Activated CD8-positive, alpha-beta memory T cell treated with anti-CD3 and anti-CD28 coated beads, Interleukin-2, amount 10 ng/mL, durations not matched to agents 7 days and 5 days (primary cell): ENCODE results near the gene ARSJ. TPM values are rescaled to one million over a fixed set of nuclear protein-coding genes. Genes with fewer than 3 reads are reported as not detected.

Experiments
- ATAC-seq: fragments of 150-1000 bp; cut with Tn5 transposase; one replicate; pipeline ENCODE4 v1.10.0; 2021; ENCODE audit warnings: moderate library complexity
- CTCF ChIA-PET: fragments of 350-600 bp; sonication (Branson Sonifier 250); formaldehyde crosslinking; loops from one replicate; lab custom pipeline; 2021; ENCODE audit warnings: antibody characterized with exemption; lab: Charles Lee
- DNase-seq: peaks from one replicate; pipeline ENCODE4 v3.0.0-alpha.2; 2020
- H3K27ac Mint-ChIP-seq: one replicate; pipeline ENCODE4 v1.8.0; 2021; ENCODE audit warnings: mild to moderate bottlenecking, mixed read lengths
- H3K27me3 Mint-ChIP-seq: one replicate; pipeline ENCODE4 v1.8.0; 2021; ENCODE audit warnings: mixed read lengths
- H3K36me3 Mint-ChIP-seq: one replicate; pipeline ENCODE4 v1.8.0; 2021; ENCODE audit warnings: mild to moderate bottlenecking, mixed read lengths
- H3K4me1 Mint-ChIP-seq: one replicate; pipeline ENCODE4 v1.8.0; 2021; ENCODE audit warnings: mixed read lengths
- H3K4me3 Mint-ChIP-seq: one replicate; pipeline ENCODE4 v1.8.0; 2021; ENCODE audit warnings: mild to moderate bottlenecking, moderate library complexity, mixed read lengths
- H3K9me3 Mint-ChIP-seq: one replicate; pipeline ENCODE4 v1.8.0; 2022; ENCODE audit warnings: low read depth, mixed read lengths
- total RNA-seq, 2 experiments: library from RNA; stranded (reverse); gene quantifications; one replicate each; pipeline ENCODE4 v1.2.3, GENCODE V29; 2021

The ARSJ gene
- total RNA-seq, 2 experiments from 2014 or later = not detected

GRCh38 chr4:113978105-113978504, 1.3 kb downstream of the ARSJ start:
- peaks cover 65% of the 10 kb centered on the region for H3K27me3 Mint-ChIP-seq
- H3K27ac Mint-ChIP-seq = no peak overlapping the region
- H3K9me3 Mint-ChIP-seq = peaks cover 2% of the 10 kb centered on the region
- CTCF ChIA-PET = no interaction called here
- peaks cover 10% of the 10 kb centered on the region for H3K4me1 Mint-ChIP-seq
- no peak overlapping the region for H3K4me3 Mint-ChIP-seq
- no peak for ATAC-seq
- H3K36me3 Mint-ChIP-seq = no peaks in the 10 kb centered on the region
- DNase-seq = no peak

- no peak overlapping the region for H3K4me3 Mint-ChIP-seq
- no peaks in the 10 kb centered on the region for H3K36me3 Mint-ChIP-seq
- no peak overlapping the region for H3K27ac Mint-ChIP-seq
- ATAC-seq (no peak), DNase-seq (no peak)
- peaks cover 66% of the 10 kb centered on the region for H3K27me3 Mint-ChIP-seq
- H3K4me1 Mint-ChIP-seq = peaks cover 10% of the 10 kb centered on the region
- CTCF ChIA-PET = no interaction called here
- peaks cover 2% of the 10 kb centered on the region for H3K9me3 Mint-ChIP-seq
These were observed 2.0 kb downstream of the ARSJ start for GRCh38 chr4:113977526-113977855.

GRCh38 chr4:113976741-113977525, 2.5 kb downstream of the ARSJ start:
- H3K36me3 Mint-ChIP-seq = no peaks in the 10 kb centered on the region
- no peak overlapping the region for H3K4me3 Mint-ChIP-seq
- no peak overlapping the region for H3K27ac Mint-ChIP-seq
- DNase-seq = no peak
- peaks cover 64% of the 10 kb centered on the region for H3K27me3 Mint-ChIP-seq
- CTCF ChIA-PET = no interaction called here
- peaks cover 2% of the 10 kb centered on the region for H3K9me3 Mint-ChIP-seq
- H3K4me1 Mint-ChIP-seq = peaks cover 10% of the 10 kb centered on the region
- ATAC-seq = no peak

GRCh38 chr4:113975578-113975977, 3.9 kb downstream of the ARSJ start:
- CTCF ChIA-PET = no interaction called here

GRCh38 chr4:113974467-113974866, 5.0 kb downstream of the ARSJ start:
- no peak for DNase-seq
- Mint-ChIP-seq H3K27ac (no peak overlapping the region), H3K27me3 (peaks cover 44% of the 10 kb centered on the region), H3K4me1 (peaks cover under 1% of the 10 kb centered on the region), H3K9me3 (peaks cover 2% of the 10 kb centered on the region), H3K4me3 (no peak overlapping the region), H3K36me3 (no peaks in the 10 kb centered on the region)
- ATAC-seq = no peak
- CTCF ChIA-PET = no interaction called here

More at GRCh38 chr4:113975578-113975977, 3.9 kb downstream of the ARSJ start:
- Mint-ChIP-seq H3K4me1 (peaks cover 10% of the 10 kb centered on the region), H3K36me3 (no peaks in the 10 kb centered on the region), H3K9me3 (peaks cover 2% of the 10 kb centered on the region), H3K27ac (no peak overlapping the region), H3K4me3 (no peak overlapping the region), H3K27me3 (peaks cover 53% of the 10 kb centered on the region)
- ATAC-seq = no peak
- no peak for DNase-seq

GRCh38 chr4:113973345-113973744, 6.1 kb downstream of the ARSJ start:
- CTCF ChIA-PET = no interaction called here
- Mint-ChIP-seq H3K27me3 (peaks cover 33% of the 10 kb centered on the region), H3K27ac (no peak overlapping the region), H3K4me1 (no peaks in the 10 kb centered on the region), H3K9me3 (peaks cover 2% of the 10 kb centered on the region), H3K4me3 (no peak overlapping the region), H3K36me3 (no peaks in the 10 kb centered on the region)
- DNase-seq (no peak), ATAC-seq (no peak)

- Mint-ChIP-seq H3K9me3 (peaks cover 2% of the 10 kb centered on the region), H3K4me3 (no peak overlapping the region), H3K36me3 (no peaks in the 10 kb centered on the region), H3K4me1 (no peaks in the 10 kb centered on the region), H3K27ac (no peak overlapping the region), H3K27me3 (peaks cover 27% of the 10 kb centered on the region)
- DNase-seq (no peak), ATAC-seq (no peak)
- CTCF ChIA-PET = no interaction called here
These were observed 6.7 kb downstream of the ARSJ start for GRCh38 chr4:113972781-113973180.

GRCh38 chr4:113971706-113972360, 7.6 kb downstream of the ARSJ start:
- Mint-ChIP-seq H3K4me1 (no peaks in the 10 kb centered on the region), H3K4me3 (no peak overlapping the region), H3K27ac (no peak overlapping the region), H3K27me3 (peaks cover 18% of the 10 kb centered on the region), H3K36me3 (no peaks in the 10 kb centered on the region), H3K9me3 (peaks cover 2% of the 10 kb centered on the region)
- CTCF ChIA-PET = no interaction called here
- no peak for ATAC-seq
- no peak for DNase-seq

GRCh38 chr4:113969709-113970334, 9.6 kb downstream of the ARSJ start:
- Mint-ChIP-seq H3K27ac (no peak overlapping the region), H3K9me3 (peaks cover 2% of the 10 kb centered on the region), H3K4me3 (no peak overlapping the region), H3K36me3 (no peaks in the 10 kb centered on the region), H3K4me1 (no peaks in the 10 kb centered on the region), H3K27me3 (peaks cover 13% of the 10 kb centered on the region)
- CTCF ChIA-PET = no interaction called here
- ATAC-seq (no peak), DNase-seq (no peak)

GRCh38 chr4:113968473-113968872, 11.0 kb downstream of the ARSJ start:
- CTCF ChIA-PET = no interaction called here

GRCh38 chr4:113967687-113968086, 11.8 kb downstream of the ARSJ start:
- DNase-seq (no peak), ATAC-seq (no peak)
- Mint-ChIP-seq H3K4me3 (no peak overlapping the region), H3K9me3 (peaks cover 5% of the 10 kb centered on the region), H3K4me1 (no peaks in the 10 kb centered on the region), H3K27me3 (peaks cover 7% of the 10 kb centered on the region), H3K36me3 (peaks cover 4% of the 10 kb centered on the region), H3K27ac (no peak overlapping the region)
- CTCF ChIA-PET = interaction anchor here (0.6 to 1.0 kb wide), 2 partner anchors 17 to 570 kb away, joined by 3 read pairs; no protein-coding TSS in a partner anchor

More at GRCh38 chr4:113968473-113968872, 11.0 kb downstream of the ARSJ start:
- no peak overlapping the region for H3K4me3 Mint-ChIP-seq
- no peaks in the 10 kb centered on the region for H3K9me3 Mint-ChIP-seq
- no peaks in the 10 kb centered on the region for H3K4me1 Mint-ChIP-seq
- no peaks in the 10 kb centered on the region for H3K36me3 Mint-ChIP-seq
- ATAC-seq = no peak
- H3K27me3 Mint-ChIP-seq = peaks cover 9% of the 10 kb centered on the region
- no peak for DNase-seq
- H3K27ac Mint-ChIP-seq = no peak overlapping the region

GRCh38 chr4:113962719-113963265, 16.7 kb downstream of the ARSJ start:
- H3K27me3 Mint-ChIP-seq = peaks cover 21% of the 10 kb centered on the region
- peaks cover 2% of the 10 kb centered on the region for H3K4me1 Mint-ChIP-seq
- ATAC-seq = no peak
- CTCF ChIA-PET = no interaction called here
- peaks cover 4% of the 10 kb centered on the region for H3K36me3 Mint-ChIP-seq
- H3K9me3 Mint-ChIP-seq = peaks cover 5% of the 10 kb centered on the region
- no peak overlapping the region for H3K4me3 Mint-ChIP-seq
- DNase-seq = no peak
- no peak overlapping the region for H3K27ac Mint-ChIP-seq

GRCh38 chr4:113962016-113962347, 17.5 kb downstream of the ARSJ start:
- Mint-ChIP-seq H3K9me3 (peaks cover 5% of the 10 kb centered on the region), H3K27ac (no peak overlapping the region), H3K36me3 (peaks cover 4% of the 10 kb centered on the region), H3K4me3 (no peak overlapping the region), H3K4me1 (peaks cover 2% of the 10 kb centered on the region), H3K27me3 (peaks cover 24% of the 10 kb centered on the region)
- DNase-seq (no peak), ATAC-seq (no peak)
- CTCF ChIA-PET = no interaction called here
